ENCODE measurements around the gene FKBP1A.
A peak's percentile ranks its signal among the peaks of the same experiment; 100 is the strongest.

- TF ChIP-seq REST (IDR thresholded peaks at IDR 0.05; ENCODE audit: low read depth) = no peak
- peak; percentile 38; the same call in 1 of the 2 replicates for TF ChIP-seq ZBTB7A (IDR thresholded peaks at IDR 0.05; ENCODE audit: low read depth)
- TF ChIP-seq MAX (IDR thresholded peaks at IDR 0.05) = no peak
- TF ChIP-seq EP300 (IDR thresholded peaks at IDR 0.05; ENCODE audit: borderline replicate concordance) = peak; percentile 35; the same call in 1 of the 2 replicates
- no peak for TF ChIP-seq YY1 (IDR thresholded peaks at IDR 0.05; ENCODE audit: low read depth)
- 0 out of 2 replicates have a peak, but pooled peaks have one; percentile 19 for TF ChIP-seq USF1 (IDR thresholded peaks at IDR 0.05)
Measured at GRCh38 chr20:1336699-1337367, 56.0 kb downstream of the FKBP1A start.

All from Ishikawa (cell line).